Measurements from ENCODE around the gene SLC22A23.

DNA sequence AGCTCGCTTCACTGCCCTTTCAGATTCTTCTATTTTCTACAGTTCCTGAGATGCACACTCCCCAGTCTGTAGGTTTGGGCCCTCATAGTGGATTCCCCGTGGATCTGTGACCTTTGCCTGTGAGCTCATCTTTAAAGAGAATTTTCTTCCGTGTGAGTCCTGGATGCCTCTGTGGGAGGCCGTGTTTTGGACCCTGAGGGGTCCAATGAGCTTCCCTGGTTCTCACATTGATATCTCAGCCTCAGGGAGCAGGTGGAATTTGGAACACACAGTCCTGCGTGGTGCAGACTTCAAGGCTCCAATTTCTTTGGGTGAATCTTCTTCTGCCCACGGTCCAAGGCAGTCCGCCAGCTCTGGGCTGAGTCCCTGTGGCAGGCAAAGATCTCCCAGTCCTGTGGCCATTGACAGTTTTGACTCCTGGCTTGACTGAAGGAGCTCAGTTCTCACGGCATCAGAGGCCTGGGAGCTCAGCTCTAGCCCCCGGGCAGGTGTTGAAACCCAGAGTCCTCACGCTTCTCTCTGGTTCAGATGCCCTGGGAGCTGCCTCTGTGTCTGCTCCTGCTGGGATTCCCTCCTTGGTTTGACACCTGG lies 137.1 kb downstream of the SLC22A23 start:
- TF ChIP-seq GATA2 (IDR thresholded peaks at IDR 0.05; ENCODE audit: low read depth, low read length) (no peak), GATA3 (IDR thresholded peaks at IDR 0.05; ENCODE audit: low read depth, low read length) (no peak)
